HuH-7.5 (cell line): ENCODE results near the gene AGTRAP.

Source experiments
- DNase-seq: peaks from one replicate; pipeline ENCODE4 v3.0.0; 2011; ENCODE audit warnings: low spot score

Gene AGTRAP

GRCh38 chr1:11736746-11737639, 1.1 kb downstream of the AGTRAP start:
- peak; percentile 42 for DNase-seq

DNA sequence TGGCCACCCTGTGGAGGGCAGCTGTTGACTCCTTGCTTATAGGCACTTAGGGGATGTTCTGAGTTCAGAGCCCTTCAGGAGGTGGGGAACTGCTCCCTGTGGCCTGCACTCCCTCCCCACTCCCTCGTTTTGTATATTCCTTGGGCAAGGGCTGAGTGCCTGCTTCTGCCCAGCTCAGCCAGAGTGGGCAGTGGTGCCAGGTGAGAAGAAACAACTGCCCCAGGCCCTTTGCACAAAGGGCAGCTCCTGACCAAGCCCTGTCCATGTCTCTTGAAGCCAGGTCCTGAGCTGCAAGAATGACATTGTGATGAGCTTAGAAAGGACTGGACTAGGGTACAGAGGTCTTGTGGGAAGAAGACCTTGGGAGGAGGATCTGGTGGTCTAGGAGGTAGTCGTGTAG, 2.2 kb downstream of the AGTRAP start:
- no peak for DNase-seq

- no peak for DNase-seq
Measured at GRCh38 chr1:11738783-11739182, 2.8 kb downstream of the AGTRAP start.

DNA sequence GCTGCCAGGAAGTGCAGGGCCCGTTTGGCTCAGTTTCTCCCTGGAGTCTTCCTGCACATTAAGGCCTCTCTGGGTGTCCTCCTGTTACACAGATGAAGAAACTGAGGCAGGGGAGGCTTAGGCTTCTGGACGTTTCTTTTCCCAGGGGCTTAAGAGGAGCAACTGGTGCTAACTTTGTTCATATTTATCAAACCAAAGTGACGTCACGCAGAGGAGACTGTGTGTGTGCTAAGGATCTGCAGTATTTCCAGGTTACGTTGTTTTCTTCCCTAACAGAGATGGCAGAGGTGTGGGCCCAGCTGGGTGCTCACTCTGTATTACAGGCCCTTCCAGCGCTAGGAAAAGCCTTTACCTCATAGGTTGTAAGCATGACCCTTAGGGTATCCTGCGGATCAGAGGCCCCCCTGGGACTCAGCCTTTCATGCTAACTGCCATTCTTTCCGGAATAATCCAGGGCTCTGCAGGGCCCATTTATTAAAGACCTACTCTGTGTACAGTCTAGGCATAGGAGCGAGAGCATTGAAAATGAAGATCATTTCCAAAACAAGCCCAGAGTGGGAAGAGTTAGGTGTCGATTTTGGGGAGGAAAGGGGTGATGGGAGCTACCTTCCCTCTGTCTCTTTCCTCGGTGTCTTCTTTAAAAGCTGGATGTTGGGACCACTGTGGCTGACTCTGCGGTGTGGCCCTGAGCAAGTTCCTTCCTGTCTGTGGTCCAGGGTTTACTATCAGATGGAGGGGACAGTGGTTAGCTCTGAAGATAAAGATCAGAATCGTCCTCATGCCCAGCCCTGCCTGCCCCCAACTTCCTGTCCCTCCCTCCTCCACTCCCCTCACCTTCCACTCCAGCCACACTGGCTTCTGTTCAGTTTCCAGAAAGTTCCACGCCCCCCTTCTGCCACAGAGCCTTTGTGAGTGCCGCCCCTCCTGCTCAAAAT, 4.6 kb downstream of the AGTRAP start:
- DNase-seq, result no peak

- no peak for DNase-seq
Measured at GRCh38 chr1:11741482-11741881, 5.5 kb downstream of the AGTRAP start.

DNA sequence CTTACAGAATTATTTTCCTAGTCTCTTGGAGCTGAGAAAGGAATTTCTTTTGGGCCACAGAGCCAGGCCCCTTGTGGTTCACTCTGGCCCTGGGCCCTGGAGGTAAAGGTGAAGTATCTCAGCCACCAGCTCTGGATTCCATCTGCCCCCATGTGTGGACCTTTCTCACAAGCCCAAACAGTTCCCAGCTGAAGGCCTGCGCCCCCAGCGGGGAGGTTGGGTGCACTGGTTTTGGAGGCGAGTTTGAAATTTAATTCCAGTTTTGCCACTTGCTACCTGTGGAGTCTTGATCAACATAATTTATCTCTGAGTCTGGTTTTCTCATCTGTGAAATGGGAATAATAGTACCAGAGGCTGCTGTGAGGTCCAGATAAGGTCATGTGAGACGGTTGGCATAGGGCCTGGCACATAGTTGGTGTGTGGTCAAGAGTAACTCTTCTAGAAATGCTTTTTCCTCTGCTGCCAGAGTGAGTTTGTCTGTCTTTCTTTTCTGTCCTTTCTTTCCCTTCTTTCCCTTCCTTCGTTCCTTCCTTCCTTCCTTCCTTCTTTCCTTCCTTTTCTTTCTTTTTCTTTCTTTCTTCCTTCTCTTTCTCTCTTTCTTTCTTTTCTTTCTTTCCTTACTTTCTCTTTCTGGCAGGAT, 6.1 kb downstream of the AGTRAP start:
- no peak for DNase-seq

DNA sequence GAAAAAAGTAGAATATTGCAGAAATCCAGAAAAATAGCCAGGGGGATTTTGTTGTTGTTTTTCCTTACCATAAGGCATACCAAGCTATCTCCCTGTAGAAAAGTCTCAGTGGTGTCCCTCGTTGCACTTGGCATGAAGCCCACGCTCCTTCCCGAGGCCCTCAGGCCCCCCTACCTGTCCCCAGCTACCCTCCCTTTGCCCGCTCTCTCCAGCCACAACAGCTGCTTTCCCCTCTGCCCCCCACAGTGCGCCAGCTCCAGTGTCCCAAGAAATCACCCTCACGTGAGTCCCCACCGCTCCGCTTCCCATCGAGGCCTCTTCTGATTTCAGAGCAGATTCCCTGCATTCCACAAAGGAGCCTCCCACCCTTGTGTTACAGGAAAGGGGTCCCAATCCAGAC, 8.4 kb downstream of the AGTRAP start:
- no peak for DNase-seq

GRCh38 chr1:11746092-11746491, 10.2 kb downstream of the AGTRAP start:
- no peak for DNase-seq

DNA sequence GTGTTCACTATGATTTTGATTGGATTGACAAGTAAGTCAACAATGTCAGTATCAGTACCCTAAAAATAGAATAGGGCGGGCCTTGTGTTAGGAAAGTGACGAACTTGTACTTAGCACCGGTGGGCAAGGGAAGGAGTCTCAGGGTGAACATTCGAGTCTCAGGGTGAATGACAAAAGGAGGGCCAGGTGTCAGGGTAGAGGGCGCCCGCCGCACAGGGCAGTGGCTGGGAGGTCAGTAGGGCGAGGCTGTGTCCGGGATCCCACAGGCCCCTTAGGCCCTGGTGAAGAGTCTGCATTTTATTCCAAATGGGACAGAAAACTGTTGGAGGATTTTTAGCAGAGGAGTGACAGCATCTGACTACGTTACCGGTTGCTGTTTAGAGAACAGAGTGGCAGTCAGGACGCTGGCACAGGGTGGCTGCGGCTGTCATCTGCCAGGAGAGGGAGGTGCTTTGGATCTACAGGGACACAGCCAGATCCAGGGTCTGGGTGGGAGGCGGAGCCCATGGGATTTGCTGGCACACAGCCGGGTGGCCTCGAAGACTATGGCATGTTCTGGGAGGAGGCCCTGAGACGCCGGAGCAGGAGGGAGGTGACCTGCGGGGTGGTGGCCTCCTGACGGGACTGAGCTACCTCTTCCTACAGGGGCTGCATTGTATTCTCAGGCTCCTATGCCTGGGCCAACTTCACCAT, 11.0 kb downstream of the AGTRAP start:
- no peak for DNase-seq

DNA sequence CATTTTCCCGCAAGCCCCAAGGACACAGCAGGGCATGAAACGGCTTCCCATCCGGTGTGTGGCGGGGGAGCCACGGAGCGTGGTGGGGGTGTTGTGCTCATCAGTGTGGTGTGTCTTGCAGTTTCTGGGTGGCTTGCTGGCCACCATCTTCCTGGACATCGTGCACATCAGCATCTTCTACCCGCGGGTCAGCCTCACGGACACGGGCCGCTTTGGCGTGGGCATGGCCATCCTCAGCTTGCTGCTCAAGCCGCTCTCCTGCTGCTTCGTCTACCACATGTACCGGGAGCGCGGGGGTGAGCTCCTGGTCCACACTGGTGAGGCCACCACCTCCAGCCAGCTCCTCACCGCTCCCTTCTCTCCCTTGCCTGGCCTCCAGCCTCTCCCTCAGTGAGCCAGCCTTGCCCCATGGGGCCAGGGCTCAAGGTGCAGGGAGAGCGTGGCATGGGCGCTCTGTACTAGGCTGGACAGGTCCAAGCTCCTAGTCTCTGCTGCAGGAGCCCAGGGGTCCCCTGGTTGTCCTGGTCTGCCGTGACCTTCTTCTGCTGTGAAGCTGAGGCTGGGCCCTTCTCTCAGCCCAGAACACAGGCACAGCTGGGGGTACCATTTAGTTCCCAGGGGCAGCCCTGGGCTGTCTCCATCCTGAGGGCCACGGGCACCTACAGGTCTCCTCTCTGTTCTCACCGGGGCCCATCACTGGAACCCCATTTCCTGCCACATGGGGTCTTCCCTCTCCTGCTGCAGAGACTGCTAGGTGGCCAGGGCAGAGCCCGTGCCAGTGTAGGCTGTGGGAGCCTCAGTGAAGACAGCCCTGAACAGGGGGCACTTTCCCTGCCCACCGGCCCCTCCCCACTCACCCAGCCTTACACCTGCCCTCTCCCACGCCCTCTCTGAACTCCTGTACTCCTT, 12.6 kb downstream of the AGTRAP start:
- DNase-seq, result no peak

GRCh38 chr1:11749203-11749689, 13.3 kb downstream of the AGTRAP start:
- DNase-seq, result peak; percentile 41

DNA sequence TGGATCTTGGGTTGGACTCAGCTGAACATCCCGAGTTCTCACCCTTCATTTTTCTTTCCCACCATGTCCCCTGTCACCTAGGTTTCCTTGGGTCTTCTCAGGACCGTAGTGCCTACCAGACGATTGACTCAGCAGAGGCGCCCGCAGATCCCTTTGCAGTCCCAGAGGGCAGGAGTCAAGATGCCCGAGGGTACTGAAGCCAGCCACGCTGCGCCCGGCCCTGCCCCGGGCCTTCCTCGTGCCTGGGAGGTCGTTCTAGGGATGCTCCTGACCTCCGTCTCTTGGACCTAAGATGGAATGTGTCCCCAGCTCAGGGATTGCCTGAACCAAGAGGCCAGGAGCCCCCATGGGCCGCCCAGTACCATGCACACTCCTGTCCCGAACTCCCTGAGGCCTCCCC, 14.1 kb downstream of the AGTRAP start:
- DNase-seq, result no peak

GRCh38 chr1:11751087-11751486, 15.2 kb downstream of the AGTRAP start:
- DNase-seq, result no peak

DNA sequence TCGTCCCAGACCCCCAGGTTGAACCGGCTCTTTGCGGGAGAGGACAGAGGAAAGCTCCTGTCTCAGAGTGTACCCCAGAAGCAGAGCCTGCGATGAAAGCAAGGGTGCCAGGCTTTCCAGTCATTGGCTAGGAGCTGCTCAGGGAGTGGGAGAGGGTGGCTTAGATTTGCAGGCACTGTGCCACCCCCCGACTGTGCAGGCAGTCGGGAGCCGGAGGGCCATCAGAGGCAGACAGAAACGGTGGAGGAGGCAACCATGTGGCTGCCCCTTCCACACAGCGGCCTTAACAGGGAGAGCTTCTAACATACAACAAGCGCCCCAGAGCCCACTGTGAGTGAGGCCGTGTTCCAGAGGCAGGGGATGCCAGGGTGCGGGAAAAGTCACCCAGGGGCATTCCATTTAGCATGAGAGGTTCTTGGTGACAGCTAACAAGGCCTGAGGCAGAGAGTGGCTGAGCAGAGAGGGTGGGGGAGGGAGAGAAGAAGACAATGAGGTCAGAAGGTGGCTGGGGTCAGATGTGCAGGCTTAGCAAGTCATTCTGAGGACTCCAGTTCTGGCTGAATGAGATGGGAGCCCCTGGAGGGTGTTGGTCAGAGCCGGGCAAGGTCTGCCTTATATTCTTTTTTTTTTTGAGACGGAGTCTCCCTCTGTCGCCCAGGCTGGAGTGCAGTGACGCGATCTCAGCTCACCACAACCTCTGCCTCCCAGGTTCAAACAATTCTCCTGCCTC, 16.6 kb downstream of the AGTRAP start:
- no peak for DNase-seq

DNA sequence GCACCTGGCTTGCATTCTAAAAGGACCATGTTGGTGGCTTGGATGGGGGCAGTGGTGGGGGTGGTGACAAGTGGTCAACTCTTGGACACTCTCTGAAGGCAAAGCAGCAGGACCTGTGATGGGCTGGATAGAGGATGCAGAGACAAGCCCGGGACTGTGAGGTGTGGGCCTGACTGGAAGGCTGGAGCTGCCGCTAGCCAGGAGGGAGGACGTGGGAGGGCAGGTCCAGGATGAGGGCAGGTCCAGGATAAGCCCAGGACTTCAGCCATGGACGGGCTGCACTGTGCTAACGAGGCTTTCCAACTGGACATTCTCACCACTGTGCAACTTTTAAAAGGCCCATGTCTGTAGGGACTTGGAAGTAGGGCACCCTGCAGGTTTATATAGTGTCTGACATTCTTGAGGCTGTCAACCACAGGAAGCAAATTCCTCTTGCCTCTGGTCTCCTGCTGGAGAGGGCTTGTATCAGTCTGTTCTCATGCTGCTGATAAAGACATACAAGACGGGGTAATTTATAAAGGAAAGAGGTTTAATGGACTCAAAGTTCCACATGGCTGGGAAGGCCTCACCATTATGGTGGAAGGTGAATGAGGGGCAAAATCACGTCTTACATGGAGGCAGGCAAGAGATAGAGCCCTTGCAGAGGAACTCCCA, 17.7 kb downstream of the AGTRAP start:
- no peak for DNase-seq

DNA sequence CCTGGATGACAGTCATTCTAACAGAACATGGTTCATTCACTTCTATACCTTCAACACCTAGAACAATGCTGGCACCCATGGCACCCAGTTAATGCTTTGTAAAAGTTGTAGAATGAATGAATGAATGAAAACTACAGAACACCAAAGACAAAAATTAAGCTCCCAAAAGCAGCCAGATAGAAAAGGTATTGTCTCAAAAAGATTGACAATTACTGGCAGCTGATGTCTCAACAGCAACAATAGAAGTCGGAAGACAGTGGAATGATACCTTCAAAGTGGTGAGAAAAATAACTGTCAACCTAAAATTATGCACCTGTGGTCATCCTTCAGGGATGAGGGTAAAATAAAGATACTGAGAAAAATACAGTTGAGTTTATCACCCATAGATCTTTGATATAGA, 21.1 kb downstream of the AGTRAP start:
- DNase-seq, result no peak

GRCh38 chr1:11759791-11760190, 23.9 kb downstream of the AGTRAP start:
- DNase-seq, result no peak

DNA sequence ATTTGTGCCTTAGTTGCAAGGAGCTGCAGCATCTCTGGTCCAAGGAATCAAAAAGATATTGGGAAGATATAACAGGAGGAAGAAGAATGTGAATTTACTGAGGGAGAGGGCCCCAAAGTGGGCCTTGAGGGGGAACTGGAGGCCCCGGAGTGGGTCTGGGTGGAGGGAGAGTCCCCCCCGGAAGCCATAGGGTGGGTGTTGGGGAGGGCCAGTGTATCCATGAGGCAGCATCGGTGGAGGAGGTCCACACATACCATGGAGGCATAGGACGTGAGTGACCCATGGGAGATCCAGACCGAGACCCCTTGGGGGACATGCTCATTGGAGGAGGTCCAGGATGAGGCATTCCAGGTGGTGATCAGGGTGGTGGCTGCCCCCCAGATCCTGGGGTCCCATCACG, 25.3 kb downstream of the AGTRAP start:
- DNase-seq, result no peak

GRCh38 chr1:11761988-11762406, 26.1 kb downstream of the AGTRAP start, which contains the start of gene C1orf167:
C1orf167 (plus strand) TSS chr1:11762193; CDS start chr1:11764401, 2,208 bp downstream.
- DNase-seq, result no peak
